ENCODE results near the gene LINGO4. TPM values are rescaled to one million over a fixed set of nuclear protein-coding genes. Genes with fewer than 3 reads are reported as not detected.

The LINGO4 gene
- total RNA-seq, 4 donors from 2014 or later = 0.19 TPM; not detected in 3

DNA sequence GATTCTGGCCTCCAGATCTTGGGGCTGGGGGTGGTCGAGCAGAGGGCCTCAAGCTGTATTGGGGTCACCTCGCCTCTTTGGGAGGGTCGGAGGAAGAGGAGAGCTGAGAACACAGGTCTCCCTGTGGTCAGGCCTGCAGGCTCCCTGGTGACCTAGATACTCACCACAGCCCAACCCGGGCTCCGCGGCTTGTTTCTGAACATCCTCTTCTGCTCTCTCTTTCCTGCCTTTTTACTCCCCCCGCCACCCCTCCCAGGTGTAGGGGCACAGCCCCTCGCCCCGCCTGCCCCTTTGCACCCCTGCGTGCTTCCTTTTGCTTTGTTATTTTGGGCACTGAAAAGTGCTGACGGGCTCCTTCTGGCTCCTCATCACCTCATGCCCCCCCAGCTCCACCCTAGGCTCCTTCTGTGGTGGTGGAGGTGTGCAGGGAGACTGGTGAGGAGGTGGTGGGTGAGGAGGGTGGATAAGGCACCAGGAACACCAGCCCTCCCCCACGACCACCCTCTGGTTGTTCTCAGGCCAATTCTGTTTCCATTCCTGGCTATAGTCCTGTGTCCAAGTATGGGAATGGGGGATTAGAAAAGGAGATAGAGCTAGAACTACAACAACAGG is 10.6 kb upstream of the LINGO4 start:
- no peak for DNase-seq (ENCODE audit: low spot score)
- TF ChIP-seq, protein P1, sequence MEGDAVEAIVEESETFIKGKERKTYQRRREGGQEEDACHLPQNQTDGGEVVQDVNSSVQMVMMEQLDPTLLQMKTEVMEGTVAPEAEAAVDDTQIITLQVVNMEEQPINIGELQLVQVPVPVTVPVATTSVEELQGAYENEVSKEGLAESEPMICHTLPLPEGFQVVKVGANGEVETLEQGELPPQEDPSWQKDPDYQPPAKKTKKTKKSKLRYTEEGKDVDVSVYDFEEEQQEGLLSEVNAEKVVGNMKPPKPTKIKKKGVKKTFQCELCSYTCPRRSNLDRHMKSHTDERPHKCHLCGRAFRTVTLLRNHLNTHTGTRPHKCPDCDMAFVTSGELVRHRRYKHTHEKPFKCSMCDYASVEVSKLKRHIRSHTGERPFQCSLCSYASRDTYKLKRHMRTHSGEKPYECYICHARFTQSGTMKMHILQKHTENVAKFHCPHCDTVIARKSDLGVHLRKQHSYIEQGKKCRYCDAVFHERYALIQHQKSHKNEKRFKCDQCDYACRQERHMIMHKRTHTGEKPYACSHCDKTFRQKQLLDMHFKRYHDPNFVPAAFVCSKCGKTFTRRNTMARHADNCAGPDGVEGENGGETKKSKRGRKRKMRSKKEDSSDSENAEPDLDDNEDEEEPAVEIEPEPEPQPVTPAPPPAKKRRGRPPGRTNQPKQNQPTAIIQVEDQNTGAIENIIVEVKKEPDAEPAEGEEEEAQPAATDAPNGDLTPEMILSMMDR (IDR thresholded peaks at IDR 0.05) = no peak
- no peak for ATAC-seq (ENCODE audit: low FRiP score)

DNA sequence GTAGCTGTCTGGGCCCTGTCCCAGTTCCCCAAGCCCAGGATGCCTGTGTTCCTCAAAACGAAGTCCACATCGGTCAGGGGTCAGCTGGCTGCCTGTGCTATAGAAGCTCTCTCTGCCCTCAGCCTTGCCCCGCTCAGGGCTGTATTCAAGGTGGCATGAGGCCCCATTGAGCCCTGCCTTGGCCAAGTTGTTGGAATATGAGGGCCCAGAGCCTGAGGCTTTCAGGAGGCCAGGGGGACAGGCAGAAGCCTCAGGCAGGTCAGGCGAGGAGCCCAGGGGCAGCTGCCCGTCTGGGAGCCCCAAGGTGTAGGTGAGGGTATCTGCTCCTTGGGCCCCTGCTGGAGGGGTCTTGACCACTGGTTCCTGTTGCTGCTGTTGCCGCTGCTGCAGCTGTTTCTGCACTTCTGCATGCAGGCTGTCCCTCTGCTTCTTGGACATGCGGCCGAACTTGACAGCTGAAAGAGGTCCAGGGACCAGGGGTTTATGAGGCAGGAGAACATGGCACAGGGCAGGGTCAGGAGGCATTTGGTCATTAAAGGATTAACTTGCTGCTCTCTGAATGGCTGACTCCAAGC is 9.8 kb upstream of the LINGO4 start:
- ATAC-seq (ENCODE audit: low FRiP score) (no peak), DNase-seq (ENCODE audit: low spot score) (no peak)
- TF ChIP-seq, protein P1 (IDR thresholded peaks at IDR 0.05) = no peak

DNA sequence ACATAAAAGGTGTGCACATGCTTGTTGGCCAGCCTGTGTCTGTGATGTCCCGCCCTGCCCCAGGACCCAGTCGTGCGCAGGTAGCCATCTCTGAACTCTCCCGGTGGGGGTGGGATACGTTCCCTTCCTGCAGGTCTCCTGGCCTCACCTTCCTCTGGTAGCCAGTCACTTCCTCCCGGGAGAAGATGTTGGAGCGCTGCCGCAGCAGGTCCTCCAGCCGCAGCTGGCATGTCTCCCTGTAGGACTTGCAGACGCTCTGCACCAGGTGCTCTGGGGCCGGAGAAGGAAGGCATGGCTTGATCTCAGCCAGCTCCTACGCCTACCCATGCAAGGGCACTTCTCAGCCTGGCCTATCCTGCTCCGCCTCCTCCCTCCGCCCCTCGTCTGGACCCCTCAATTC is 9.2 kb upstream of the LINGO4 start:
- DNase-seq (ENCODE audit: low spot score) = no peak
- TF ChIP-seq, protein P1 (IDR thresholded peaks at IDR 0.05) = no peak
- ATAC-seq (ENCODE audit: low FRiP score) = no peak

DNA sequence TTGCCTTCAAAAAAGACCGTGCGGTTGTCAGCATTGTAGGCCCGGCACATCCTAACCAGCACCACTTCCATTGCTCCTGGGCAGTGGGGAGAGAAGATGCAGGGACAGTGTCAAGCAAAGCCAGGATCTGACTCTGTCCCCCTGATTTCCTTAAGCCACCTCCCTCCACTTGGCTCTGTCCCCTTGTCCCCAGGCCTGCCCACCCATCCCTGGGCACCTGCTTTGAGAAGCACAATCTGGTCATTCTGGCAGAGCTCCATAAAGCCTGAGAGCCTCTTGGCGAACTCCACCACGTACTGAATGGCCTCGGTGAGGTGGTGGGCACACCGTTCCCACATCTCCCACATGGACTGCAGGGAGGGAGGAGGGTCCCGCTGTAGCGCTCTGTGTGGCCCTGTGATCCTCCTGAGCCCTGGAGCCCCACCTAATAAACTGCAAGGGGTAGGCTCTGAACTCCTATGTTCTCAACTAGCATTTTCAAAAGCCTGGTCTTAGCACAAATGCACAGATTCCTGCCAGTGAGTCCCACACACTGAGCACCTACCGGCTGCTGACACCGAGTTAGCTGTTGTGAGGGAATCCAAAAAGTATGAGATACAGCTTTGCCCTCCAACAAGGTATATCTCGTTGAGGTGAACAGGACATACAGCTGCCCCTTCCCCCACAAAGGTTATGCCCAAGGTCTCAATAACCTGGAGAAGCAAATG is 8.2 kb upstream of the LINGO4 start:
- ATAC-seq (ENCODE audit: low FRiP score) = no peak
- no peak for DNase-seq (ENCODE audit: low spot score)
- TF ChIP-seq, protein P1 (IDR thresholded peaks at IDR 0.05) = no peak

DNA sequence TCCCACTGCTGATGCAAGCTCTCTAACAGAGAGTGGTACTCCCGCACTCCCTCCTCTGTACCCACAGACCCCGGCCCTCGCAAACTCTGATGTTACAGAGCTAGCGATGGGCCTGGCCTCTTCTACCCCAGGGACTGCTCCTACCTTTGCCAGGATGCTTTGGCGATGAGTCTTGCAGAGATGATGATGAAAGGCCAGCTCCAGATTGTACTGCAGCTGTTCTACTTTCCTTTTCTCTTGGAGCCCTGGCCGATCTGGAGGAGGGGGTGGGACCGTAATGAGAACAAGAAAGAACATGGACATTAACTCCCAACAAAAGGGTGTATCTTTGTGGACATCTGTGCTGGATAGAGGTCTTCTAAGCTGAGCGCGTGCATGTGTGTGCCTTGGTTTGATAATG is 6.0 kb upstream of the LINGO4 start:
- no peak for DNase-seq (ENCODE audit: low spot score)
- TF ChIP-seq, protein P1 (IDR thresholded peaks at IDR 0.05) = no peak
- no peak for ATAC-seq (ENCODE audit: low FRiP score)

DNA sequence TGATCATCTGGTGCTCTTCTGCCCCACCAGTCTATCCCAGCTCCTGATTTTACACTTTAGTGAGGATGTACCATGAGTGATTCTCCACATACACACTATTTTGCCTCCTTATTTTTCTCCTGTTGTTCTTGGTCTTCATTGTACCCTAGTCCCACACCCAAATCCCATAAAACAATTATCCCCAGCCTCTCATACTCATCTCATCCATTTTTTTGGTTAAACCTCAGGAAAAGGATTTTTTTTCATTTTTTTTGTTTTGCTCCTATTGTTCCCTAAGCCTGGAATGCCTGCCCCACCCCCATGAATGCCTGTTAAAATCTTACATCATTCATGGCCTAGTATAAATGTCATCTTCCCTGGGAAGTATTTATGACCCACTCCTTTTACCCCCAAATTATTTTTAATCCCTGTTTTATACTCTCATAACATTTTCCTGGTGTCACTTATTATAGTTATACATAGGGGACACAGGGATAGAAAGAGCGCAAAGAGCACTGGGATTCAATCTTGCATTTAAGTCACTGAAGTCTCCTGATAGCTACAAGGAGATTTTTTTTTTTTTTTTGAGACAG is 4.9 kb upstream of the LINGO4 start:
- DNase-seq (ENCODE audit: low spot score) = no peak
- ATAC-seq (ENCODE audit: low FRiP score) = no peak
- TF ChIP-seq, protein P1 (IDR thresholded peaks at IDR 0.05) = no peak
